Activated T-helper 17 cell treated with anti-CD3 and anti-CD28 coated beads, Interleukin-2, amount 50 U/mL, for 72 hours (primary cell): ENCODE data around the gene TUBB1. TPM values are rescaled to one million over a fixed set of nuclear protein-coding genes. Genes with fewer than 3 reads are reported as not detected.

Experiments used
- ATAC-seq: fragments of 150-1000 bp; cut with Tn5 transposase; replicated peaks from 2 replicates; pipeline ENCODE4 v1.10.0; 2021; ENCODE audit warnings: mild to moderate bottlenecking, moderate library complexity
- H3K27ac Mint-ChIP-seq: one replicate; pipeline ENCODE4 v1.8.0; 2022; ENCODE audit warnings: mixed read lengths
- H3K27me3 Mint-ChIP-seq: one replicate; pipeline ENCODE4 v1.8.0; 2022; ENCODE audit warnings: mixed read lengths
- H3K36me3 Mint-ChIP-seq: one replicate; pipeline ENCODE4 v1.8.0; 2022; ENCODE audit warnings: low read depth, mild to moderate bottlenecking, mixed read lengths
- H3K4me1 Mint-ChIP-seq: one replicate; pipeline ENCODE4 v1.8.0; 2022; ENCODE audit warnings: mixed read lengths
- H3K4me3 Mint-ChIP-seq: one replicate; pipeline ENCODE4 v1.8.0; 2022; ENCODE audit warnings: mild to moderate bottlenecking, mixed read lengths
- H3K9me3 Mint-ChIP-seq: one replicate; pipeline ENCODE4 v1.8.0; 2022; ENCODE audit warnings: mixed read lengths
- total RNA-seq, 2 donors: library from RNA; stranded (reverse); gene quantifications; one replicate each; pipeline ENCODE4 v1.2.3, GENCODE V29; 2022

The TUBB1 gene
- total RNA-seq, 2 donors from 2014 or later, result 0.08 to 0.13 TPM

DNA sequence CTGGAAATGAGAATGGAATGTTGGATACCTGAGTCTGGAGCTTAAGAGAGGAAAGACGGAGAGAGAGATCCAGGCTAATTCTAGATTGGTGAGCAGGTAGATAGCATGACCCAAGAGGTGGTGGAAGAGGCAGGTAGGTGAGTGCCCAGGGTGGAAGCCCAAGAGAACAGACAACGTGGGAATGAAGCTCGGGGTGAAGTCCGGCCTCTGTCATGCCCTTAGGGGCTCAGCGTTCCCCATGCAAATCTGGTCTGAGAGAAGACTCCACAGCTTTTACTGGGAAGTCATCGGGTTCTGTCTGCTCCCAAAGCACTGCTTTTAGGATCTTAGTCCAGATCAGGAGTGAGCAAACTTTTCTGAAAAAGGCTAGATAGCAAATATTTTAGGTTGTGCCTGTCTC is 34.5 kb upstream of the TUBB1 start:
- no peaks in the 10 kb centered on the region for H3K27me3 Mint-ChIP-seq
- peaks cover 34% of the 10 kb centered on the region for H3K4me1 Mint-ChIP-seq
- peak overlapping the region; percentile 58 for H3K27ac Mint-ChIP-seq
- H3K36me3 Mint-ChIP-seq, result peaks cover 75% of the 10 kb centered on the region
- no peak for ATAC-seq
- no peaks in the 10 kb centered on the region for H3K9me3 Mint-ChIP-seq
- H3K4me3 Mint-ChIP-seq, result peak overlapping the region; percentile 80

- Mint-ChIP-seq H3K4me1 (peaks cover 34% of the 10 kb centered on the region), H3K27ac (no peak overlapping the region), H3K9me3 (no peaks in the 10 kb centered on the region), H3K4me3 (no peak overlapping the region), H3K27me3 (no peaks in the 10 kb centered on the region), H3K36me3 (peaks cover 83% of the 10 kb centered on the region)
- no peak for ATAC-seq
These were observed 33.6 kb upstream of the TUBB1 start for GRCh38 chr20:58985656-58986055.

- Mint-ChIP-seq H3K27ac (peak overlapping the region; percentile 56), H3K27me3 (no peaks in the 10 kb centered on the region), H3K36me3 (peaks cover 91% of the 10 kb centered on the region), H3K4me1 (peaks cover 34% of the 10 kb centered on the region), H3K9me3 (no peaks in the 10 kb centered on the region), H3K4me3 (peak overlapping the region; percentile 47)
- ATAC-seq, result no peak
These were observed 32.8 kb upstream of the TUBB1 start for GRCh38 chr20:58986286-58986967.

GRCh38 chr20:58986968-58987517 is 32.2 kb upstream of the TUBB1 start:
- H3K27ac Mint-ChIP-seq, result peak overlapping the region; percentile 56
- no peaks in the 10 kb centered on the region for H3K27me3 Mint-ChIP-seq
- peak; percentile 59 for ATAC-seq
- no peaks in the 10 kb centered on the region for H3K9me3 Mint-ChIP-seq
- H3K4me1 Mint-ChIP-seq, result peaks cover 34% of the 10 kb centered on the region
- H3K36me3 Mint-ChIP-seq, result peaks cover 93% of the 10 kb centered on the region
- peak overlapping the region; percentile 47 for H3K4me3 Mint-ChIP-seq

GRCh38 chr20:58987790-58988564 is 31.3 kb upstream of the TUBB1 start:
- H3K36me3 Mint-ChIP-seq, result peaks cover 93% of the 10 kb centered on the region
- H3K27me3 Mint-ChIP-seq, result no peaks in the 10 kb centered on the region
- H3K9me3 Mint-ChIP-seq, result no peaks in the 10 kb centered on the region
- ATAC-seq, result no peak
- peak overlapping the region; percentile 51 for H3K27ac Mint-ChIP-seq
- peaks cover 26% of the 10 kb centered on the region for H3K4me1 Mint-ChIP-seq
- H3K4me3 Mint-ChIP-seq, result no peak overlapping the region

- Mint-ChIP-seq H3K9me3 (no peaks in the 10 kb centered on the region), H3K4me3 (no peak overlapping the region), H3K27me3 (no peaks in the 10 kb centered on the region), H3K36me3 (peaks cover 98% of the 10 kb centered on the region), H3K4me1 (peaks cover 26% of the 10 kb centered on the region), H3K27ac (no peak overlapping the region)
- no peak for ATAC-seq
These were observed 30.7 kb upstream of the TUBB1 start for GRCh38 chr20:58988565-58988882.

DNA sequence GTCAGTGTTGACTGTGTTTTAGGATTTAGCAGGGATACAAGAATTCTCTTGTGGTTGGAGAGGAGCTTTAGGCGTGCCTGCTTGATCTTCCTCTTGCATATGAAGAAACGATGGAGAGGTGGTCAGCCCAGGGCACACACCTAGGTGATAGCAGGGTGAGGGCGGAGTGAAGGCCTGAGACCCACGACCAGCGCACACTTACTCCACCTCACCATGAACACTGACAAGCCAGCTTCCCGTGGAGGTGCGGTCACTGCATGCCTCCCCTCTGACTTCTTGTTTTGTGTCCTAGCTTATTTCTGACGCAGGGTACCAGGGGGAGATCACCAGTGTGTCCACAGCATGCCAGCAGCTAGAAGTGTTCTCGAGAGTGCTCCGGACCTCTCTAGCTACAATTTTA is 30.0 kb upstream of the TUBB1 start:
- Mint-ChIP-seq H3K36me3 (peaks cover 98% of the 10 kb centered on the region), H3K27ac (no peak overlapping the region), H3K4me1 (peaks cover 19% of the 10 kb centered on the region), H3K9me3 (no peaks in the 10 kb centered on the region), H3K4me3 (no peak overlapping the region), H3K27me3 (no peaks in the 10 kb centered on the region)
- no peak for ATAC-seq

- ATAC-seq, result no peak
These were observed 28.4 kb upstream of the TUBB1 start for GRCh38 chr20:58990651-58991445.

DNA sequence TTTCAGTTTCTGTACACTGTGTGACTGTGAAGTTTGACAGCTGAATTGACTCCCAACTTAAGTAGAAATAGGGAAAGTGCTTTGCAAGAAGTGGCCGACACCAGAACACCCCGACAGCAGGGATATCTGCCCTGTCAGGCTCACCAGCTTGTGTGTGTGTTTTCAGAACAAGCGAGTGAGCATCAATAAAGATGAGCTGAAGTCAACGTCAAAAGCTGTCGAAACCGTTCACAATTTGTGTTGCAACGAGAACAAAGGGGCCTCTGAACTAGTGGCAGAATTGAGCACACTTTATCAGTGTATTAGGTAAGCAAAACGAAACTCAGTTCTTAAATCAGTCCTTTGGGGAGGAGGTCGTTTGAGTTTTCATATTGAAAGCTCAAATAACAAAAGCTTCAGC is 27.5 kb upstream of the TUBB1 start:
- Mint-ChIP-seq H3K4me1 (peaks cover 4% of the 10 kb centered on the region), H3K4me3 (no peak overlapping the region), H3K36me3 (peaks cover 99% of the 10 kb centered on the region), H3K27me3 (no peaks in the 10 kb centered on the region), H3K9me3 (no peaks in the 10 kb centered on the region), H3K27ac (no peak overlapping the region)
- no peak for ATAC-seq

More at GRCh38 chr20:58990651-58991445, 28.4 kb upstream of the TUBB1 start:
- Mint-ChIP-seq H3K27me3 (no peaks in the 10 kb centered on the region), H3K4me3 (no peak overlapping the region), H3K4me1 (peaks cover 8% of the 10 kb centered on the region), H3K36me3 (peaks cover 99% of the 10 kb centered on the region), H3K27ac (no peak overlapping the region), H3K9me3 (no peaks in the 10 kb centered on the region)

DNA sequence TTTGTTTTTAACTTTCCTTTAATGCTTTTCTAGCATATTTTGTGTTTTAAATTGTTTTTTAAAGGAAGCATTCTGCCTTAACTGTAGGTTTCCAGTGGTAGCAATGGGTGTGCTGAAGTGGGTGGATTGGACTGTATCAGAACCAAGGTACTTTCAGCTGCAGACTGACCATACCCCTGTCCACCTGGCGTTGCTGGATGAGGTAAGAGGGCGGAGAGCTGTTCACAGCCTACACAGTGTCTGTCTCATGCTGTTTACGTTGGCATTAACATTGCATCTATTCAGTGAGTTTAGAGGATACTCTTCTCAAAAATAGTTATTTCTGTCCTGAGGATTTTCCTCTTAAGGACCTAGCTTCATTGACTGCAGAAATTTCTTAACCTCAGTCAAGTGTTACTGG is 26.3 kb upstream of the TUBB1 start:
- no peak overlapping the region for H3K4me3 Mint-ChIP-seq
- H3K4me1 Mint-ChIP-seq, result no peaks in the 10 kb centered on the region
- H3K27ac Mint-ChIP-seq, result no peak overlapping the region
- H3K9me3 Mint-ChIP-seq, result no peaks in the 10 kb centered on the region
- peaks cover 99% of the 10 kb centered on the region for H3K36me3 Mint-ChIP-seq
- ATAC-seq, result no peak
- no peaks in the 10 kb centered on the region for H3K27me3 Mint-ChIP-seq

- H3K4me3 Mint-ChIP-seq, result no peak overlapping the region
- no peaks in the 10 kb centered on the region for H3K4me1 Mint-ChIP-seq
- no peak overlapping the region for H3K27ac Mint-ChIP-seq
- H3K27me3 Mint-ChIP-seq, result no peaks in the 10 kb centered on the region
- no peaks in the 10 kb centered on the region for H3K9me3 Mint-ChIP-seq
- ATAC-seq, result no peak
- H3K36me3 Mint-ChIP-seq, result peaks cover 96% of the 10 kb centered on the region
These were observed 25.6 kb upstream of the TUBB1 start for GRCh38 chr20:58993332-58994248.

DNA sequence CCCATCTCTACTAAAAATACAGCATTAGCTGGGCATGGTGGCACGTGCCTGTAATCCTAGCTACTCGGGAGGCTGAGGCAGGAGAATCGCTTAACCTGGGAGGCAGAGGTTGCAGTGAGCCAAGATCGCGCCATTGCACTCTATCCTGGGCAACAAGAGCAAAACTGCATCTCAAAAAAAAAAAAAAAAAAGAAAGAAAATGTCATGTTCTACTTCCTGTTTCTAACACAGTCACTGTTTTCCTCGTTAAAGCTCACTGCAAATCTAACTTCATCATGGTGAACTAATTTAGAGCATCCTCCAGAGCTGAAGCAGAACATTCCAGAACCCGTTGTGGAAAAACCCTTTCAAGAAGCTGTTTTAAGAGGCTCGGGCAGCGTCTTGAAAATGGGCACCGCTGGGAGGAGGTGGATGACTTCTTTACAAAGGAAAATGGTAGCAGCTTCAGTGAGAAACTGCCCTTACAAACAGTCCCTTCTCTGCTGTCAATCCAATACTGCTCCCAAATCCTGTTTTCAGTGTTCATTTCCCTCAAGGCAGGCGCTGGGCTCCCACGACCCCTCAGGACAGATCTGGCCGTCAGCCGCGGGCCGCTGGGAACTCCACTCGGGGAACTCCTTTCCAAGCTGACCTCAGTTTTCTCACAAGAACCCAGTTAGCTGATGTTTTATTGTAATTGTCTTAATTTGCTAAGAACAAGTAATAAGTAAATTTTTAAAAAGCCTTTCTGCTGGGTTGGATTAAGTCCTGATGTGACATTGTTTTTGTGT is 24.7 kb upstream of the TUBB1 start:
- H3K4me1 Mint-ChIP-seq, result no peaks in the 10 kb centered on the region
- no peak overlapping the region for H3K4me3 Mint-ChIP-seq
- no peak for ATAC-seq
- H3K27me3 Mint-ChIP-seq, result no peaks in the 10 kb centered on the region
- H3K36me3 Mint-ChIP-seq, result peaks cover 90% of the 10 kb centered on the region
- no peaks in the 10 kb centered on the region for H3K9me3 Mint-ChIP-seq
- no peak overlapping the region for H3K27ac Mint-ChIP-seq
